Measurements from ENCODE around the gene FAM149A. TPM values are rescaled to one million over a fixed set of nuclear protein-coding genes. Genes with fewer than 3 reads are reported as not detected.
A peak's percentile ranks its signal among the peaks of the same experiment; 100 is the strongest.

FAM149A gene
- 10 to 100 TPM in 1 of 3 donors, 1 to 10 TPM in 2; 7.9 to 22.9 (median 8.0) TPM for total RNA-seq

- intact Hi-C loops (cut with DNase I; ENCODE audit: low total_unique reads) = loop anchor here (5.0 kb wide), 1 partner anchor 308 kb away; no protein-coding TSS in a partner anchor
- no peak for TF ChIP-seq POLR2A (IDR thresholded peaks at IDR 0.05)
- TF ChIP-seq, protein P1, sequence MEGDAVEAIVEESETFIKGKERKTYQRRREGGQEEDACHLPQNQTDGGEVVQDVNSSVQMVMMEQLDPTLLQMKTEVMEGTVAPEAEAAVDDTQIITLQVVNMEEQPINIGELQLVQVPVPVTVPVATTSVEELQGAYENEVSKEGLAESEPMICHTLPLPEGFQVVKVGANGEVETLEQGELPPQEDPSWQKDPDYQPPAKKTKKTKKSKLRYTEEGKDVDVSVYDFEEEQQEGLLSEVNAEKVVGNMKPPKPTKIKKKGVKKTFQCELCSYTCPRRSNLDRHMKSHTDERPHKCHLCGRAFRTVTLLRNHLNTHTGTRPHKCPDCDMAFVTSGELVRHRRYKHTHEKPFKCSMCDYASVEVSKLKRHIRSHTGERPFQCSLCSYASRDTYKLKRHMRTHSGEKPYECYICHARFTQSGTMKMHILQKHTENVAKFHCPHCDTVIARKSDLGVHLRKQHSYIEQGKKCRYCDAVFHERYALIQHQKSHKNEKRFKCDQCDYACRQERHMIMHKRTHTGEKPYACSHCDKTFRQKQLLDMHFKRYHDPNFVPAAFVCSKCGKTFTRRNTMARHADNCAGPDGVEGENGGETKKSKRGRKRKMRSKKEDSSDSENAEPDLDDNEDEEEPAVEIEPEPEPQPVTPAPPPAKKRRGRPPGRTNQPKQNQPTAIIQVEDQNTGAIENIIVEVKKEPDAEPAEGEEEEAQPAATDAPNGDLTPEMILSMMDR (IDR thresholded peaks at IDR 0.05) = no peak
- no peak for TF ChIP-seq POLR2AphosphoS5 (IDR thresholded peaks at IDR 0.05)
- no peak for DNase-seq (ENCODE audit: low spot score in 2 of 2)
- H3K9me3 ChIP-seq = no peaks in the 10 kb centered on the region
- peaks cover 4 to 5% of the 10 kb centered on the region in 2 donors for H3K27me3 ChIP-seq
- peak within 1 kb of the TSS; percentile 57 to 79 (median 60) for H3K4me3 ChIP-seq
- peak within 1 kb of the TSS in 1 of 2 donors; percentile 33 for H3K27ac ChIP-seq
- no peaks in the 10 kb centered on the region for H3K36me3 ChIP-seq
- no peaks in the 10 kb centered on the region for H3K4me1 ChIP-seq
Measured at GRCh38 chr4:186104114-186104889, at the start of gene FAM149A. Gene FAM149A, plus strand, starts transcription at chr4:186104704.

DNA sequence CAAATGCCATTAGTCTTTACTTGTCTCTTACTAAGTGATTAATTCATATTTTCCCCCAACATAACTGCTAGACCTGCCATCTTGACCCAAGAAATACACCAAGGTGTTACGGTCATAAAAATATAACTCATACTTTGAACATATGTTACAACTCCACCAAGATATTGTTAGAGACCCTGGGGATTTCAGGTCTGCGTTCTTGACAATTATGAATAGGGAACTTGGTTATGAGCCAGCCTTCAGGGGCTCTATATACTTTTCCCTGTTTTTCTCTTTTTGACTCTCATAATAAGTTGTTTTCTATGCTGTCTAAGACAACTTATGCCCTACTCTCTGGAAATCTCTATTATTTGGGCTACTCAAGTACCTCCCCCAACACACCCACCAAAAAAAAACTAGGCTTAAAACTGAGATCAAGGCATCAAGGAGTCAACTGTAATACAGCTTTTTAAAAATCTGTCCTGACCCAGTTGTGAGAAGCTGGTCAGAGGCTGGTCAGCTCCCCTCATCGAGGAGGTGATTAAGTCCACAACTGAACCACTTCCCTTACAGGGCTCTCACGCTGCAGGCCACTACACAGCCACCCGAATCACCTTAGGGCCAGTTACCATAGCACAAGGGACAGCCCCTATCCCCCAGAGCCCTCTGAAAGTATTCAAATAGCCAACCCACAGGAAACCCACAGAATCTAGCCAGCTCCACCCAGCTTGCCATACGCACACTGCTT lies 46.1 kb upstream of the FAM149A start:
- Histone ChIP-seq H3K9me3 (no peaks in the 10 kb centered on the region), H3K4me3 (no peak overlapping the region), H3K4me1 (no peaks in the 10 kb centered on the region), H3K27me3 (no peaks in the 10 kb centered on the region), H3K27ac (no peak overlapping the region), H3K36me3 (no peaks in the 10 kb centered on the region)
- intact Hi-C loops (cut with DNase I; ENCODE audit: low total_unique reads) = no loop called here
- DNase-seq (ENCODE audit: low spot score in 2 of 2) = no peak
- TF ChIP-seq, protein P1 (IDR thresholded peaks at IDR 0.05) = no peak
- no peak for TF ChIP-seq POLR2AphosphoS5 (IDR thresholded peaks at IDR 0.05)
- TF ChIP-seq POLR2A (IDR thresholded peaks at IDR 0.05) = no peak

DNA sequence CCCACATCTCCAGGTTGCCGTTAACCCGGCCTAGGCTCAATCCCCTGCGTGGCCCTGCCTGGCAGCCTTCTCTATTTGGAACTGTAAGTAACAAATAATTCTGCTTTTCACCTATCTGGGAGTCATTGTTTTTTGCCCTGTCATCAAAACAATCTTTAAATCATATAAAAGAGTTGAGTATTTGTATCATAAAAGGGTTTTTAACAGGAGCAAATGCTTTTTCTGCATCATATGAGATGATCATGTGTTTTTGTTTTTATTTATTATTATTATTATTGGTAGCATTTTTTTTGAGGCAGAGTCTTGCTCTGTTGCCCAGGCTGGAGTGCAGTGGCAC lies 45.6 kb upstream of the FAM149A start:
- Histone ChIP-seq H3K4me1 (no peaks in the 10 kb centered on the region), H3K9me3 (no peaks in the 10 kb centered on the region), H3K36me3 (no peaks in the 10 kb centered on the region), H3K27ac (no peak overlapping the region), H3K4me3 (no peak overlapping the region), H3K27me3 (no peaks in the 10 kb centered on the region)
- no peak for DNase-seq (ENCODE audit: low spot score in 2 of 2)
- intact Hi-C loops (cut with DNase I; ENCODE audit: low total_unique reads) = no loop called here
- TF ChIP-seq POLR2A (IDR thresholded peaks at IDR 0.05) (no peak), POLR2AphosphoS5 (IDR thresholded peaks at IDR 0.05) (no peak)
- TF ChIP-seq, protein P1 (IDR thresholded peaks at IDR 0.05) = no peak

DNA sequence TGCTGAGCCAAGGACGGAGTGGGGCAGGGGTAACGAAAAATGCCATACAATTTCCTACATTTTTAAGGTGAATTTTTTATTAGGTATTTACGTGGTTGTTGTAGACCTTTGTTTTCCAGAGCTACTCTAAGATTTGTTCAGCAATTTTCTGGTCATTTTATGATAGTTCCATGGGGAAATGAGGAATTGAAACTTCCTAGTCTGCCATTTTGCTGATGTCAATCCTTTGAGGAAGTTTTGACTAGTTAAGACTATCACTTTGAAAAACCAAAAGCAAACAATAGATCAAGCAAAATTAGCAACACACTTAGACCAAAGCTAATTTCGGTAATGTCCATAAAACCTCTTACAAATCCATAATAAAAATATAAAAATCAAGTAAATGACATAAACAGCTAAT lies 42.6 kb upstream of the FAM149A start:
- intact Hi-C loops (cut with DNase I; ENCODE audit: low total_unique reads) = no loop called here
- no peak overlapping the region for H3K4me3 ChIP-seq
- H3K9me3 ChIP-seq = no peaks in the 10 kb centered on the region
- H3K27me3 ChIP-seq = no peaks in the 10 kb centered on the region
- no peaks in the 10 kb centered on the region for H3K36me3 ChIP-seq
- TF ChIP-seq, protein P1 (IDR thresholded peaks at IDR 0.05) = no peak
- no peak for TF ChIP-seq POLR2A (IDR thresholded peaks at IDR 0.05)
- TF ChIP-seq POLR2AphosphoS5 (IDR thresholded peaks at IDR 0.05) = no peak
- H3K4me1 ChIP-seq = no peaks in the 10 kb centered on the region
- DNase-seq (ENCODE audit: low spot score in 2 of 2) = no peak
- H3K27ac ChIP-seq = no peak overlapping the region

Data from breast epithelium (tissue), 4 donors.